ENCODE data around the gene BUD13. TPM values are rescaled to one million over a fixed set of nuclear protein-coding genes. Genes with fewer than 3 reads are reported as not detected.

BUD13 gene
- total RNA-seq, 1 donor from 2014 or later: 16.9 TPM

DNA sequence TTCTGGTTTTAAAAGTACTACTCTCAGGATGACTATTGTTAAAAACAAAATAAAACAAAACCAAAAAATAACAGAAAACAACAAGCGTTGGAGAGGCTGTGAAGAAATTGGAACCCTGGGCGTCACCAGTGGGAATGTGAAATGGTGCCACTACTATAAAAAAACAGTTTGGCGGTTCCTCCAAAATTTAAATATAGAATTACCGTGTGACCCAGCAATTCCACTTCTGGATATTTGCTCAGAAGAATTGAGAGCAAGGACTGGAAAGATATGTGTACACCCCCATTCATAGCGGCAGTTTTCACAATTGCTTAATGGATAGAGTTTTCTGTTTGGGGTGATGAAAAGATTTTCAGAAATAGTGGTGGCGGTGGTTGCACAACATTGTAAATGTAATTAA is 41.7 kb upstream of the BUD13 start:
- TF ChIP-seq CTCF (IDR thresholded peaks at IDR 0.05; ENCODE audit: unreplicated experiment): no peak
- Mint-ChIP-seq H3K4me1 (ENCODE audit: unreplicated experiment) (no peaks in the 10 kb centered on the region), H3K27ac (ENCODE audit: unreplicated experiment) (no peak overlapping the region), H3K36me3 (ENCODE audit: low read depth, unreplicated experiment) (no peaks in the 10 kb centered on the region), H3K4me3 (ENCODE audit: unreplicated experiment) (no peak overlapping the region), H3K9me3 (ENCODE audit: unreplicated experiment) (no peaks in the 10 kb centered on the region), H3K27me3 (ENCODE audit: unreplicated experiment) (peaks cover 2% of the 10 kb centered on the region)
- DNase-seq (ENCODE audit: low spot score): no peak

GRCh38 chr11:116813781-116814471 is 41.1 kb upstream of the BUD13 start:
- DNase-seq (ENCODE audit: low spot score): no peak
- Mint-ChIP-seq H3K4me3 (ENCODE audit: unreplicated experiment) (no peak overlapping the region), H3K27ac (ENCODE audit: unreplicated experiment) (no peak overlapping the region), H3K36me3 (ENCODE audit: low read depth, unreplicated experiment) (peaks cover 3% of the 10 kb centered on the region), H3K27me3 (ENCODE audit: unreplicated experiment) (peaks cover 2% of the 10 kb centered on the region), H3K4me1 (ENCODE audit: unreplicated experiment) (no peaks in the 10 kb centered on the region), H3K9me3 (ENCODE audit: unreplicated experiment) (no peaks in the 10 kb centered on the region)
- no peak for TF ChIP-seq CTCF (IDR thresholded peaks at IDR 0.05; ENCODE audit: unreplicated experiment)

GRCh38 chr11:116813170-116813569 is 40.4 kb upstream of the BUD13 start:
- no peaks in the 10 kb centered on the region for H3K4me1 Mint-ChIP-seq (ENCODE audit: unreplicated experiment)
- H3K36me3 Mint-ChIP-seq (ENCODE audit: low read depth, unreplicated experiment): peaks cover 4% of the 10 kb centered on the region
- no peak overlapping the region for H3K27ac Mint-ChIP-seq (ENCODE audit: unreplicated experiment)
- no peak overlapping the region for H3K4me3 Mint-ChIP-seq (ENCODE audit: unreplicated experiment)
- H3K27me3 Mint-ChIP-seq (ENCODE audit: unreplicated experiment): peaks cover 2% of the 10 kb centered on the region
- DNase-seq (ENCODE audit: low spot score): no peak
- no peaks in the 10 kb centered on the region for H3K9me3 Mint-ChIP-seq (ENCODE audit: unreplicated experiment)
- no peak for TF ChIP-seq CTCF (IDR thresholded peaks at IDR 0.05; ENCODE audit: unreplicated experiment)

- DNase-seq (ENCODE audit: low spot score): no peak
- no peak overlapping the region for H3K27ac Mint-ChIP-seq (ENCODE audit: unreplicated experiment)
- H3K4me1 Mint-ChIP-seq (ENCODE audit: unreplicated experiment): peaks cover 2% of the 10 kb centered on the region
Measured at GRCh38 chr11:116812109-116812508, 39.3 kb upstream of the BUD13 start.

More at GRCh38 chr11:116812109-116812508, 39.3 kb upstream of the BUD13 start:
- Mint-ChIP-seq H3K9me3 (ENCODE audit: unreplicated experiment) (no peaks in the 10 kb centered on the region), H3K36me3 (ENCODE audit: low read depth, unreplicated experiment) (peaks cover 4% of the 10 kb centered on the region), H3K27me3 (ENCODE audit: unreplicated experiment) (no peaks in the 10 kb centered on the region), H3K4me3 (ENCODE audit: unreplicated experiment) (no peak overlapping the region)
- no peak for TF ChIP-seq CTCF (IDR thresholded peaks at IDR 0.05; ENCODE audit: unreplicated experiment)
